ENCODE data around the gene RALGPS1. TPM values are rescaled to one million over a fixed set of nuclear protein-coding genes. Genes with fewer than 3 reads are reported as not detected.

Gene RALGPS1
- total RNA-seq, 4 donors from 2014 or later, result 3.3 to 9.8 (median 6.7) TPM

DNA sequence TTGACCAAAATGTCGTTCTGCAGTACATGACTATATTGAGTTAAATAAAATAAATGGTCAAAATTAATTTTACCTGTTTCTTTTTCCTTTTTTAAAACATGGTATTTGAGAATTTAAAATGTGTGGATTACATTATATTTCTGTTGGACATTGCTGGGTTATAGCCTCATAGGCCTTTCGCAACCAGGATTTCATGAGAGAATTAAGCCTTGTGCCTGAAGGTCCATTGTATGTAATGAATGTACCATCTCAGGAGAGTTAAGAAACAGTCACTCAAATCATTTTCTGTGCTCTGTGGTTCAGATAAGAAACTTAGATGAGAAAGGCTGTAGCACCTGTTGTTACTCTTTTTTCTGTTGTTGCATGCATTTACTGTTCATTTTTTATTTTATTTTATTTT, 104.4 kb downstream of the RALGPS1 start:
- Histone ChIP-seq H3K4me3 (no peak overlapping the region), H3K36me3 (no peaks in the 10 kb centered on the region)
- 95 to 97% methylated on average over 2 of the region's 2 CpGs for WGBS, 2 donors

DNA sequence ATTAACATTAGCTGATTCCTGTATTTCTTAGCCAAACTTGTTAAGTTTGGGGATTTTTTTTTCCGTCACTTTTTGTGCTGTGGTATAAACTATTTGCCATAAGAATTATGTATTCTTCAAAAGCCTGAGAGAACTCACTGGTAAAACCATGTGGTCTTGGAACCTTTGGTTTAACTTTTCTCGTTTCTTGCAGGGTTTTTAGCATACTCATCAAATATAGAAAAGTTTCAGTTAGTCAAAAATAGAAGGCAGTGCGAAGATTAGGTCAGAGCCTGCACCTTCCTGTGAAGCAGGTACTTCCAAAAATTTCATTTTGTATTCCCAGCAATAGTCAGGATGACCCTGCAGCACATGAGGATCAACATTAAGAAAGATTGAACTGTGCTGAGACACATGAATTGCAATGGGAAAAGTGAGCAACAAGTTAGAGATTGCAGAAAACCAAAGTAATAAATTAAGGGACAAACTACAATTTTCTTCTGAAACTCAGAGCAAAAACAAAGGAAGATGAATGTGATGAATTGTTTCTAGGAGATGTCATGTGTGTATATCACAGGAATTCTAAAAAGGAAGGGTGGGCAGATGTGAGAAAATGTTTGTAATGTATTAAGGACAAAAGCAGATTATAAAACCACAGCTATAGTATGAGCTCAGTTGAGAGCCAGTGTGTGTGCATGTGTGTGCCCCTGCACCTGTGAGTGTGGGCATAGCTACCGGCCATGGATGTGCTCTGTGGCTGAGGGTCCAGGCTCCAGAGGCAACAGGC, 105.6 kb downstream of the RALGPS1 start:
- Histone ChIP-seq H3K36me3 (no peaks in the 10 kb centered on the region), H3K27me3 (no peaks in the 10 kb centered on the region), H3K9me3 (no peaks in the 10 kb centered on the region), H3K4me3 (no peak overlapping the region), H3K4me1 (peaks cover 0 to 24% (median 0%) of the 10 kb centered on the region in 4 donors), H3K27ac (no peak overlapping the region)
- 75 to 85% methylated on average over 4 of the region's 4 CpGs for WGBS, 2 donors
- no peak for DNase-seq (ENCODE audit: low spot score in 2 of 2)
- TF ChIP-seq, protein P1, sequence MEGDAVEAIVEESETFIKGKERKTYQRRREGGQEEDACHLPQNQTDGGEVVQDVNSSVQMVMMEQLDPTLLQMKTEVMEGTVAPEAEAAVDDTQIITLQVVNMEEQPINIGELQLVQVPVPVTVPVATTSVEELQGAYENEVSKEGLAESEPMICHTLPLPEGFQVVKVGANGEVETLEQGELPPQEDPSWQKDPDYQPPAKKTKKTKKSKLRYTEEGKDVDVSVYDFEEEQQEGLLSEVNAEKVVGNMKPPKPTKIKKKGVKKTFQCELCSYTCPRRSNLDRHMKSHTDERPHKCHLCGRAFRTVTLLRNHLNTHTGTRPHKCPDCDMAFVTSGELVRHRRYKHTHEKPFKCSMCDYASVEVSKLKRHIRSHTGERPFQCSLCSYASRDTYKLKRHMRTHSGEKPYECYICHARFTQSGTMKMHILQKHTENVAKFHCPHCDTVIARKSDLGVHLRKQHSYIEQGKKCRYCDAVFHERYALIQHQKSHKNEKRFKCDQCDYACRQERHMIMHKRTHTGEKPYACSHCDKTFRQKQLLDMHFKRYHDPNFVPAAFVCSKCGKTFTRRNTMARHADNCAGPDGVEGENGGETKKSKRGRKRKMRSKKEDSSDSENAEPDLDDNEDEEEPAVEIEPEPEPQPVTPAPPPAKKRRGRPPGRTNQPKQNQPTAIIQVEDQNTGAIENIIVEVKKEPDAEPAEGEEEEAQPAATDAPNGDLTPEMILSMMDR (IDR thresholded peaks at IDR 0.05), result no peak
- TF ChIP-seq POLR2A (IDR thresholded peaks at IDR 0.05), result no peak
- TF ChIP-seq EP300 (IDR thresholded peaks at IDR 0.05), result no peak

More for the DNA sequence above, 104.4 kb downstream of the RALGPS1 start:
- Histone ChIP-seq H3K27ac (no peak overlapping the region), H3K27me3 (no peaks in the 10 kb centered on the region), H3K4me1 (peaks cover 0 to 28% (median 0%) of the 10 kb centered on the region in 4 donors), H3K9me3 (no peaks in the 10 kb centered on the region)
- DNase-seq (ENCODE audit: low spot score in 2 of 2), result no peak
- no peak for TF ChIP-seq POLR2A (IDR thresholded peaks at IDR 0.05)
- TF ChIP-seq, protein P1 (IDR thresholded peaks at IDR 0.05), result no peak

GRCh38 chr9:127020802-127021078, 106.2 kb downstream of the RALGPS1 start:
- no peak for TF ChIP-seq EP300 (IDR thresholded peaks at IDR 0.05)
- no peak for TF ChIP-seq POLR2A (IDR thresholded peaks at IDR 0.05)
- TF ChIP-seq, protein P1 (IDR thresholded peaks at IDR 0.05), result no peak
- H3K9me3 ChIP-seq, result no peaks in the 10 kb centered on the region
- no peaks in the 10 kb centered on the region for H3K36me3 ChIP-seq
- peak overlapping the region in 2 of 4 donors; percentile 37 to 83 for H3K27ac ChIP-seq
- DNase-seq (ENCODE audit: low spot score in 2 of 2), result no peak
- H3K4me1 ChIP-seq, result peaks cover 0 to 24% (median 0%) of the 10 kb centered on the region in 4 donors
- no peaks in the 10 kb centered on the region for H3K27me3 ChIP-seq
- H3K4me3 ChIP-seq, result no peak overlapping the region

- Histone ChIP-seq H3K4me3 (no peak overlapping the region), H3K4me1 (peaks cover 0 to 24% (median 0%) of the 10 kb centered on the region in 4 donors), H3K27ac (peak overlapping the region in 3 of 4 donors; percentile 61 to 83 (median 81)), H3K27me3 (no peaks in the 10 kb centered on the region), H3K9me3 (no peaks in the 10 kb centered on the region), H3K36me3 (no peaks in the 10 kb centered on the region)
- peak; percentile 81 to 88 for DNase-seq (ENCODE audit: low spot score in 2 of 2)
- TF ChIP-seq, protein P1 (IDR thresholded peaks at IDR 0.05), result no peak
- TF ChIP-seq POLR2A (IDR thresholded peaks at IDR 0.05) (no peak), EP300 (IDR thresholded peaks at IDR 0.05) (peak; percentile 68 to 97)
- 47 to 53% methylated on average over 10 of the region's 10 CpGs for WGBS, 2 donors
Measured at GRCh38 chr9:127021664-127022363, 107.2 kb downstream of the RALGPS1 start.

Measured in tibial nerve (tissue), 4 donors.